GM18502 (cell line): ENCODE results near the gene TTC7B.

Source experiments
- ATAC-seq: cut with Tn5 transposase; IDR thresholded peaks from one replicate; pipeline ENCODE4 v1.9.1; 2021; ENCODE audit warnings: mild to moderate bottlenecking; ENCODE audit not compliant: unreplicated experiment, poor library complexity

TTC7B gene

DNA sequence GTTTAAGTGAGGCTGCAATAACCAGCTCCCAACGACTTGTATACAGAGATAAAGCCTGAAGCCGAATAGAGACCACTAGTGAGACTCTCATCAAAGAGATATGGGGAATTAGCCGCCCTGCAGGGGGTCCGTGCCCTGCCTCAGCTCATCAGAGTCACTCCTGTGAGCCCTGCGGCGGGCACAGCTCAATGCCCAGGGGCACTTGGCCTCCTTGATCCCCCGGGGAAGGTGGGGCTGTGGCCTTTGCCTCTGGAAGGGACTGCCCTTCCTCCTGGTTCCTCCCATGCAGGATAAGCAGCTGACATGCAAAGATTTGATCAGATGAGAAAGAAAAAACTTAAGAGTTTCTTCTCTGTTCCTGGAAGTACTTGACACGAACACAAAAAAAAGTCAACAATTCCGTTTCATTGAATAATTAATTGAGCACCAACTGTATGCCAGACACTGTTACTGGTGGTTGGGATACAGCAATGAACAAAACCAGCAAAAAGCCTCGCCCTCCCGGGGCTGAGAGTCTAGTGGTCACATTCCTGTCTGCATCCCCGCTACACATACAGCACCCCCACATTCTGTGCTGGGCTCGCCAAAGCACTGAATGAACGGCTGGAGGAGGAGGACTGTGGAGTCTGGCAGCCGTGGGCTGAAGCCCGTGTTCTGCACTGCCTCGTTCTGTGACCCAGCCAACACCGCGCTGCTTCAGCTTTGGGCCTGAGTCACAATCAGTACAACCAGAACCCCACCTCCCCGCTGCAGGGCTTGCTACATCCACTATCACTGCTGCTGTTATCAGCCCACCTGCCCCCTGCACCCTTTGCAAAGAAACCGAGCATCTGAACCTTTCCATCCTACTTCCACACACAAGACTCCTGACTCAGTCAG lies 10.3 kb downstream of the TTC7B start:
- no peak for ATAC-seq

DNA sequence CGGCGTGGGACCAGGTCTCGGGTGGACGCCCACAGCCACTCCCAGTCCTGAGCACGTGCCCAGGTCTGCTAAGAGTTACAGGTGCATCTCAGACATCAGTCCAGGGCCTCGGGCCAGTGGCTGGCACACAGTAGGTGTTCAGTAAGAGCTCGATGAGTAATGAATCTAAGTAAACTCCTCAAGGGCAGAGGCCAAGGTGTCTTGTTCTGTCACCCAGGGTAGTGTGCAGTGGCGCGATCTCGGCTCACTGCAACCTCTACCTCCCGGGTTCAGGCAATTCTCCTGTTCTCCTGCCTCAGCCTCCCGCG lies 11.2 kb downstream of the TTC7B start:
- ATAC-seq: no peak

DNA sequence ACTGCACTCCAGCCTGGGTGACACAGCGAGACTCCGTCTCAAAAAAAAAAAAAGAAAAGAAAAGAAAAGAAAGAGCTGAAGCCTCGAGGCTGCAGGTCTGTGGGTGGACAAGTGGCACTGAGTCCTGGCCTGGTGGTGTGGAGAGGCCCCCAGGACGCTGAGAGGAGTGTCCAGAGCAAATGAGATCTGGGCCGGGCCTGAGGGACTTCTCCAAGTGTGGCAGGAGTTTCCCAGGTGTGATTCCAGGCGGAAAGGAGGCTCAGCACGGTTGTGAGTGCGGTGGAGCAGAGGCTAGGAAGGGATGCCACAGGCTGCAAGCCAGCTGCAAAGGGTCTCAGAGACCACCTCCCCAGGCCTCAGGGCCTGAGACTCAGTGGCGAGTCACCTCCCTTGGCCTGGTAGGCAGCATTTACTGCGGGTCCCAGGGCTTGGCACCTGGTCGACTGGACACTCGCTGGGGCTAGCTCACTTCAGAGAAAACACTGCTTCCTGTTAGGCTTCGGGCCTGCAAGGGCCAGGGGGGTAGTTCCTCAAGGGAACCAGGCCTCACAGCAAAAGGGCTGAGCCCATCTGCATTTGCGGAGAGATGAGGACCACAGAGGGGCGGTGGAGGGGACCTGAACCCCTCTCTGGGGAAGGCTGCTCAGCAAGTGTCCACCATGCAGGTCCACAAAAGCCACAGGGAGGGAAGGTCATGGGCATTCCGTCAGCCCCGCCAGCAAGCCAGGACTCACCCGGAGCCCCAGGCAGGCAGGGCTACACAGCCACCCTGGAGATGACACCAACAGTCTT lies 11.7 kb downstream of the TTC7B start:
- ATAC-seq: no peak

DNA sequence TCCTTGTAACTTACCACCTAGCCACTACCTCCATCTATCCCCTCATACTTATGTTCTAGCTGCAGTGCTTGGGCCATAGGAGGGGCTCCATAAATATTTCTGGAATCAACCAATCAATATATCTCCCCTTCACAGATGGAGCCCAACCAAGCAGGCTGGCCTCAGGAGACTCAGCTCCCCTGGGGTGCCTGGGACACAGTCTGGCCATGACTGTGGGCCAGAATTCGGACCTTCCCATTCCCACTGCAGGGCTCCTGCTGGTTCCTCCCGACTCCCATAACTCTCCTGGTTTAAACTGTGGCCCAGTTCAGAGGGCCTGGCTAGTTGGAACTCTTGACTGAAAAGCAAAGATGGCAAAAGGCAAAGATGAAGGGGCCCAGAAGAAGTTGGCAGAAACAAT lies 13.0 kb downstream of the TTC7B start:
- no peak for ATAC-seq

DNA sequence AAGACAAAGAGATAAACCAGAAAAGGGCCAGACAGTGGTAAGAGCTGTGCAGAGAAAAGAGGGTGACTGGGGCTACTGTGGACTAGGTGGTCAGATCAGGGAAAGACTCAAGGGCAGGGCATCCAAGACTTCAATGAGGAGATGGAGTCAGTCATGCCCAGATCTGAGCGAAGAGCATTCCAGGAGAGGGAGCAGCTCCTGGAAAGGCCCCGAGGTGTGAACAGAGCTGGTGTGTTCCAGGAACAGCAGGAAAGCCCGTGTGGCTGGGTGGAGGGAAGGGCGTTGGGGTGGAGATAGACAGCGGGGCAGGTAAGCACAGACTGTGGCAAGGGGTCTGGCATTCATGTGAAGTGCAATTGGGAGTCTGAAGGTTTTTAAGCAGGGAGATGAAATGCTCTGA lies 16.8 kb downstream of the TTC7B start:
- no peak for ATAC-seq

DNA sequence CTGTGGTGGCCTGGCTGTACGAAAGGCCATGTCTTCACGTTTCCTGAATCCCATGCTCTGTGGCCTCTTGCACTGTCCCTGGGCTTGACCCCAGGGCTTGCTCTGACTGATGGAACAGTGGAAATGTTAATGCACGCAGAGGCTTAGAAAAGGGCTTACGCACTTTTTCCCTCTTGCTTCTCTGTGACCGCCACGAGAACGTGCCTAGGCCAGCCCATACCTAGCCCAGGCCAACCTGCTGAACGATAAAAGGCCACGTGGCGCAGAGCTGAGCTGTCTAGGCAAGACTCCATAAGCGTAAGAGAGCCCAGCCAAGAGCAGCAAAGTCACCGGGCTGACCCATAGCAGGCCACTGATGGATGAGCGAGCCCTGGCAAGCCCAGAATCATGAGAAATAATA lies 18.3 kb downstream of the TTC7B start:
- ATAC-seq: no peak

DNA sequence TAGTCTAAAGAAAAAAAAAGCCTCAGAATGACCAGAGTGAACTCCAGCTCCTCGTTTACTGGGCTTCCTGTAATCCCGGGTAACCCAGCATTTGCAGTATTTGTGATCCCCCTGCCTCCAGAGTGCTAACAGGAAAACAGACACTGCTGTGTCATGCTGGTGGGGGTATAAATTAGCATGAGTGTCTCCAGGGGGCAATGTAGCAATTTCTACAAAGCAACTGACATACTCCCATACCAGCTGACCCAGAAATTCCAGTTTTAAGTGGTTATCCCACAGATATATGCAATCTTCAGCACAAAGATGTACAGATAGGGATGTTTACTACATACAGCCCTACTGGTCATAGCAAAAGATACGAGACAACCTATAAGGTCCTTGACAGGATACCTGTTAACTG lies 18.8 kb downstream of the TTC7B start:
- ATAC-seq: no peak

DNA sequence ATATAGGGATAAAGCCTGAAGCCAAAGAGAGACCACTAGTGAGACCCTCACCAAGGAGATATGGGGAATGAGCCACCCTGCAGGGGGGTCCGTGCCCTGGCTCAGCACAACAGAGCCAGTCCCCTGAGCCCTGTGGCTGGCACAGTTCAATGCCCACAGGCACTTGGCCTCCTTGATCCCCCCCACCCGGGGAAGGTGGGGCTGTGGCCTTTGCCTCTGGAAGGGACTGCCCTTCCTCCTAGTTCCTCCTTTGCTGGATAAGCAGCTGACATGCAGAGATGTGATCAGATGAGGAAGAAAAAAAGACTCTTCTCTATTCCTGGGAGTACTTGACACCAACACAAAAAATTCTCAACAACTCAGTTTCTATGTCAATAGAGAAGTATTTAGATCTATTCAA lies 19.9 kb downstream of the TTC7B start:
- no peak for ATAC-seq

DNA sequence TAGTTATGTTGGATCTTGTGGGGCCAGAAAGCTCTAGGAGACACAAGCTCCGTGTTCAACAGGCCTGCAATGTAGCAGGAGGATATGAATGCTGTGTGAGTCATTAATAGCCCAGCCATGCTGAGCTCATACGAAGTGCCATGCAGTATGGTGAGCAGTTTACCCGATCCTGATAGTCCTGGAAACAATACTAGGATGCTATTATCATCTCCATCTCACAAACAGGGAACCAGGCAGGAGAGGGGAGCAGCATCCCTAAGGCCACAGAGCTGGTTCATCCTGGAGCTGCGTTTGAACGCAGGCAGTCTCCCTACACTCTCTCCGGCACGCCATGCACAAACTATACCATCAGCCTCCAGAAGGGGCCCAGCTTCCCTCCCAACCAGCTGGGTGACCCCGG lies 20.5 kb downstream of the TTC7B start:
- no peak for ATAC-seq

DNA sequence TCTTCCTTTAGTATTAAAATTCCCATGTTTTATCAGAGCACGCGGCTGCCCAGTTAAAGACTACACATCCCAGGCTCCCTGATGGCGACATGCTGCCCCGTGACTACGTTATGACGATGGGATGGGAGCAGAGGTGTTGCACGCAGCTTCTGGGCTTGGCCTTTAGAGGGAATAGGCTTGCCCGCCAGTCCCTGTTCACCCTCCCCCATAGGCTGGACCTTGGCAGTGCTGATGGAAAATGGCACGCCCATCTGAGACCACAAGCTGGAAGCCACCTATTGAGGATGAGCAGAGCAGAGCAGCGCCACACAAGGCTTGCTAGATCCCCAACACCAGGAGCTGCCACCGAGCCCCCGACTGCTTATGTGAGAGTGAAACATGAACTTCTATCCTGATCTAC lies 24.7 kb downstream of the TTC7B start:
- no peak for ATAC-seq

DNA sequence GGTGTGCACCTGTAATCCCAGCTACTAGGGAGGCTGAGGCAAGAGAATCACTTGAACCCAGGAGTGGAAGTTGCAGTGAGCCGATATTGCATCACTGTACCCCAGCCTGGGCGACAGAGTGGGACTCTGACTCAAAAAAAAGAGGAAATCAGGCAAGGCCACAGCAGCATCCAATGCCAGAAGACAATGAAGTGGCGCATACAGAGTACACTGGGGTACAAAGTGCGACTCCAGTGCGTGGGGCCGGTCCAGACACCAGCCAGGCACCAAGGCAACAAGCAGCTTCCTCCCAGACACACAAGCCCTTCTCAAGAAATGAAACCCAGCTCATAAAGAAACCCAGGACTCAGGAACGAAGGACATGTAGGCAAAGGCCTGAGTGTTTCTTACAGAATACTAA lies 28.2 kb downstream of the TTC7B start:
- no peak for ATAC-seq

DNA sequence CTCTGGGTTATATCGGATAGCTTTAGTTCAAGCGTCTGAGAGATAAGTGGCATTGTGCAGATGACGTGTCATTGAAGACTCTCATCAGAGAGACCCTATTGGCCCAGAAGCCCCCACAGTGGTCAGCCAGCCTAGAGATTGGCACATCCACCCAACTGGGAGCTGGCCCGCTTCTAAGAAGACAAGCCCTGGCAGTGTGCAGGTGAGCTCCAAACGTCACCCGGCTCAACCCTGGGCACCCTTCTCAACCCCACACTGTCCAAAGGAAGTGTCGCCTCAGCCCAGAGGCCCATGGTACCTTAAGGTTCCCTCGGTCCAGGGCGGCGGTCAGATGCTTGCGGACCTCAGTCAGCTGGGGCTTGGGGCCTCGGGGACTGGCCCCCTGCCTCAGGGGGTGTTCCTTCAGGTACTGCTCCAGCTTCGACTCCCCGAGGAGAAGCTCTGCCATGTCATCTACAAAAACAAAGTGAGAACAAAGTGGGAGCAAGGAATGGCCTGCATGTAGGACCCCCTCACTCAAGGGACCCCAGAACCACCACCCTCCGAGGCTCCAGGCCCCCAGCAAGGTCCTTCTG lies 30.3 kb downstream of the TTC7B start:
- ATAC-seq: no peak

DNA sequence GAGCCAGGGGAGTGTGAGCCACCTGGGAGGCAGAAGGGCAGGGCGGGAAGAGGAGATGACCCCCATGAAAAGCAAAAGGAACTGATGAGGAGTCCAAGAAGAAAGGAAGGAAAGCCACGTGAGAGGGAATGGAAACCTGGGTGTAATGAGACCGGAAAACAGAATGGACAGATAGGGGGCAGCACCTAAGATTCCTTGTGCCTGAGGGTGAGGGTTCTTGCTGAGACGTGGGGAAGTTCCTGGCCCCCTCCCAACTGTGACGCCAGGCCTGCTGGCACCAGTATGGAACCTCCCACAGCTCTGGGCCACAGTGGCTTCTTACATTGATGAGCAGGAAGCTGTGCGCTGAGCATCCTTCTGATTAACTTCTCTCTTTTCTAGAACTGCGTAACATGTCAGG lies 30.8 kb downstream of the TTC7B start:
- ATAC-seq: no peak

DNA sequence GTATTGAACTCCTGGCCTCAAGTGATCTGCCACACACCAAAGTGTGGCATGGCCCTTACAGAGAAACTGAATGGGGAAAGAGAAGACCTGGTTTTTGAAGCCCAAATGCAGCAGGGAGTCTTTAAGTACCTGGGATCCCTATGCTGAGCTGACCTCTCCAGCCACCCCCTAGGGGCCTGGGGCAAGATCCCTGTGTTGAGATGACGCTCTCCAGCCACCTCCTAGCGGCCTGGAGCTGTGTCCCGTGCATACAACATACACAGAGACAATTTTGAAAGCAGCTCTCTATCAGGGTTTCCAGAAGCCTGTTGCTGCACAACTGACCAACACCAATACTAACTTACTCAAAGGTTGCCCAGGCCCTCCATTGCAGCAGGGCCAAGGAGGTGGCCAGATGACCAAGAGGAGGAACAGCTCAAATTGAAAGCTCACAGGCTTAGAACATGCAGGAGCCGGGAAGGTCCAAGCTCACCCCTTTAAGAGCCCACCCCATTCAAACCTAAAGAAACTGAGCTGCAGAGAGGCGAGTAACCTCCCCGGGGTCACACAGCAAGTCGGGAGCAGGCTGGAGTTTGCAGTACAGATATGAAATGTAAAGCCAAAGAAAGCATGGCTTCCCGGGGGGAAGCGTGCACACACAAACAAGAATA lies 31.5 kb downstream of the TTC7B start:
- ATAC-seq: no peak

DNA sequence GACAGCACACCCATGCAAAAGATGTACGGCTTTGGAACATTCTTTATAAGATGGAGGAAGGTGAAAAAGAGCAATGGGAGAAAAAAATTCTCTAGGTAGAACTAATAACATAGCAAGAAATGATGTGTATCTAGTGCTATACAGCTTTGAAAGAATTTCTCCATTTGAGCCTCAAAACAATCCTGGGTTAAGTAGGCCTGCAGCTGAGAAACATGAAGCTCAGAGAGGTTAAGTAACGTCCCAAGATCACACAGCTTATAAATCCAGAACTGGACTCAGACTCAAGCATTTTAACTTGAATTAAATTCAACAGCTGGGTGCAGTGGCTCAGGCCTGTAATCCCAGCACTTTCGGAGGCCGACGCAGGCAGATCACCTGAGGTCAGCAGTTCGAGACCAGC lies 32.9 kb downstream of the TTC7B start:
- ATAC-seq: no peak

DNA sequence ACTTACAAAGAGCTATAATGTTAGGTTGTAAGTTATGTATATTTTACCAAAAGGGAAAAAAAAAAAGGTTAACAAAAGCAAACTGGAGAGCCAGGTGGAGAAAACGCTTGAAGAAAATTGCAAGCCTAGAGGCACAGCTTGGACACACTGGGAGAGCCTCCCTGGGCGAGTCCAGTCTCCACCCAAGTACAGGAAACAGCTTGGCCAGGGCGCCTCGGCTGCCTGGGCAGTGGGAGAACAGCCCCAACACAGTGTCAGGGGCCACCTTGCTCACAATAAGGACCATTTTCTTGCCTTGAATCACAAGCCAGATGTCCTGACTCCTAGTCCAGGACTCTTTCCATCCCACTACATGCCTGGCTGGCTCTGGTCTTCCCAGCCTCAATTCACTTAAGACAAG lies 33.3 kb downstream of the TTC7B start:
- ATAC-seq: no peak

DNA sequence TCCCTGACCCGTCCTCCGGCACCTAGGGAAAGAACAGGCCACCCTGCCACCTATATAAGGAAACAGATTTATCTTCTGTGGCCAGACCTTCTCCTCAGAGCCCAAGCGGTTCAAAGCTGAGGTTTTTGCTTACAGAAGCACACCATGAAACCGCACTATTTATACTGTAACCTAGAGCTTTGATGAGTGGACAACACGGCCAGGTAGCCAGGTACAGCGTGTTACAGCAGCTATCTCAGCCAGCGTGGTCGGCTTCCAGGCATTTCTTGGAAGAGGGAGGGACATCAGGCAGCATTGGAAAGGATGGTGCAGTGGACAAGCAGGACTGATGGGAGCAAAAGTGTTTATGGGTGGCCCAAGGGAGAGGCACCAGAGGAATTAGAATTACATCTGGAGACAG lies 34.4 kb downstream of the TTC7B start:
- no peak for ATAC-seq

DNA sequence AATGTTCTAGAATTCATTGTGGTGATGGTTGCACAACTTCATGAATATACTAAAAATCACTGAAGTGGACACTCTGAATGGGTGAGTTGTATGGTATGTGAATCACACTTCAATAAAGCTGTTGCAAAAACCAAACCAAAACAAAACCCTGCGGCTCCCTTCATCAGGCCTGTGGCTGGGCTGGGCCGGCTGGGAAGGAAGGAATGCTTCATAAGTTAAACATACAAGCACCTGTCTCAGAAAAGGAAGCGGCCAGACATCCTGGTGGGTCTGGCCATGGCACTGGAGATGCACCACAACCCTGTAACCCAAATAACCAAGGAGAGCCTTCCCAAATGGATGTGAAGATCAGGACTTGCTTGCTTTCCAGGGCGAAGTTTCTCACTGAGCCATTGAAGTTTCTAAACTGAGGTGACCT lies 34.9 kb downstream of the TTC7B start:
- ATAC-seq: no peak

DNA sequence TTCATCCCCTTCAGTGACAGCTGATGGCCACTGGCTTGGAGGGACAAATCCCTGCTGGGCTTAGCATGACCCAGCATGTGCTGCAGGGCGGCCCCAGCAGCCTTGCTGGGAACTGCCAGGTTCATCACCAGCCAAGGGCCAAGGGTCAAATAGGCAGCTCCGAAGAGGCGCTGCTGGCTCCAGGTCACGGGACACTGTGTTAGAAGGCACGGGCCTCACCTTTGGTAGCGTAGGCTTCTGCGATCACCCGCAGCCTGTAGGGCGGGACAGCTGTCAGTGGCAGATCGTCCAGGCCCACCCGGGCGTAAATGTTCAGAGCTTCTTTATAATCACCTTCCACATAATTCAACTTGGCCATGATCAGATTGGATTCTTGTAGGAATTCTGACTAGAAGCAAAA lies 35.7 kb downstream of the TTC7B start:
- ATAC-seq: no peak

DNA sequence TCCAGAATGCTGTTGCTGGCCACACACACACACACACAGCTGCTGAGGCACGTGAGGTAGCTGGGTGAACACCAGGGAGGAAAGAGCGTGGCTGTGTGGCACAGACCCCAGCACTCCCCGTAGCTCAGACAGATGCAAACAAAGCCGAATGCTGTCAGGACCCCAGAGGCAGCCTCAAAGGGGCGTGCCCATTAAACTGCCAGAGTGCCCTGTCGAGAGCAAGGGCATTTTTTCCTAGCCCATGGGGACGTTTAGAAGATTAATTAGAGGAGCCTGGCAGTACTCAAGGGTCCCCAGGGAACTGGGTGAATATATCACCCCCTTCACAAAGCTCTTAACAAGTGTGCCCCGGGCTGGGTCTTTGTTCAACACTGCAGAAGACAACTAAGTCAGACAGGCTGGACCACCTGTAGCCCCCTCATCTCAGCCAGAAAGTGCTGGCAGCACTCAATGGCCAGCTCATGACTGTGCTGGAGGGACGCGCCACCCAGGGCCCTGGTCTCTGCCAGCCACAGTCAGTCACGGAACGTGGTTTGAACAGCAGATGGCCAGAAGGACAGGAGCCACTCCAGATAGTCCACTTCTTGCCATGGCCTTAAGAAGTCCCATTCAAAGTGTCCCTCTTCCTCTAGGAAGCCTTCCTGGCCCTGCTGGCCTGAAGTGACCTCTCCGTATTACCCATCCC lies 37.5 kb downstream of the TTC7B start:
- ATAC-seq: no peak
